Stimulated activated CD4-positive, alpha-beta T cell treated with anti-CD3 and anti-CD28 coated beads, TNF-alpha, amount 100 ng/mL, for 1 hour (primary cell): Measurements from ENCODE around the gene STAP1.

Experiments used
- DNase-seq, 3 donors: peaks; one replicate each; pipeline ENCODE4 v3.0.0-alpha.2; 2020; ENCODE audit warnings: low read depth in 3 of 3, low spot score in 1 of 3

STAP1 gene

GRCh38 chr4:67555447-67555846, 3.1 kb upstream of the STAP1 start:
- DNase-seq: no peak

- no peak for DNase-seq
These were observed 2.1 kb upstream of the STAP1 start for GRCh38 chr4:67556436-67556835.

GRCh38 chr4:67565284-67565683, 6.8 kb downstream of the STAP1 start:
- no peak for DNase-seq

GRCh38 chr4:67566335-67566734, 7.8 kb downstream of the STAP1 start:
- no peak for DNase-seq

GRCh38 chr4:67568820-67569219, 10.3 kb downstream of the STAP1 start:
- DNase-seq: no peak

GRCh38 chr4:67570537-67570936, 12.0 kb downstream of the STAP1 start:
- no peak for DNase-seq

- DNase-seq: no peak
These were observed 13.4 kb downstream of the STAP1 start for GRCh38 chr4:67571975-67572374.

GRCh38 chr4:67573193-67573592, 14.7 kb downstream of the STAP1 start:
- DNase-seq: no peak

- DNase-seq: no peak
These were observed 16.9 kb downstream of the STAP1 start for GRCh38 chr4:67575232-67576058.

GRCh38 chr4:67576059-67576466, 17.5 kb downstream of the STAP1 start:
- no peak for DNase-seq

- no peak for DNase-seq
These were observed 18.0 kb downstream of the STAP1 start for GRCh38 chr4:67576538-67576937.

- DNase-seq: no peak
These were observed 22.1 kb downstream of the STAP1 start for GRCh38 chr4:67580577-67580976.

- DNase-seq: no peak
These were observed 22.8 kb downstream of the STAP1 start for GRCh38 chr4:67581208-67581857.

- DNase-seq: no peak
These were observed 23.4 kb downstream of the STAP1 start for GRCh38 chr4:67581913-67582312.

- no peak for DNase-seq
These were observed 26.0 kb downstream of the STAP1 start for GRCh38 chr4:67584496-67584895.

GRCh38 chr4:67587156-67587555, 28.6 kb downstream of the STAP1 start:
- no peak for DNase-seq

GRCh38 chr4:67593741-67594175, 35.2 kb downstream of the STAP1 start:
- DNase-seq: no peak

- no peak for DNase-seq
These were observed 44.9 kb downstream of the STAP1 start for GRCh38 chr4:67603310-67604028.

- DNase-seq: no peak
These were observed 45.5 kb downstream of the STAP1 start for GRCh38 chr4:67604029-67604381.

- DNase-seq: no peak
These were observed 46.2 kb downstream of the STAP1 start for GRCh38 chr4:67604749-67605148.

- DNase-seq: no peak
These were observed 49.5 kb downstream of the STAP1 start for GRCh38 chr4:67608027-67608426.

- no peak for DNase-seq
These were observed 55.7 kb downstream of the STAP1 start for GRCh38 chr4:67614186-67614585.
